Astrocyte (in vitro differentiated cells and primary cell): ENCODE measurements around the gene LFNG. TPM values are rescaled to one million over a fixed set of nuclear protein-coding genes. Genes with fewer than 3 reads are reported as not detected.

Experiments used
- DNase-seq: peaks from one replicate; pipeline ENCODE4 v3.0.0-alpha.2; 2010; ENCODE audit warnings: low read depth
- FAIRE-seq: peaks from 2 replicates; lab custom pipeline; 2011; peaks lifted over from hg19 to GRCh38; lab: Jason Lieb, UNC
- H2AFZ ChIP-seq: 2 replicates; pipeline ENCODE4 v1.6.0; 2012; ENCODE audit warnings: low read depth, low read length, inconsistent platforms
- H3K27ac ChIP-seq: 2 replicates; pipeline ENCODE4 v1.5.1; 2011; ENCODE audit warnings: low read depth, low read length, inconsistent platforms
- H3K27me3 ChIP-seq: 2 replicates; pipeline ENCODE4 v1.6.0; 2011; ENCODE audit warnings: low read length, inconsistent platforms; ENCODE audit not compliant: insufficient read depth
- H3K36me3 ChIP-seq: 2 replicates; pipeline ENCODE4 v1.5.1; 2011; ENCODE audit warnings: low read length, inconsistent platforms; ENCODE audit not compliant: insufficient read depth
- H3K4me1 ChIP-seq: 2 replicates; pipeline ENCODE4 v1.5.1; 2011; ENCODE audit warnings: low read length, inconsistent platforms; ENCODE audit not compliant: insufficient read depth
- H3K4me2 ChIP-seq: 2 replicates; pipeline ENCODE4 v1.6.0; 2012; ENCODE audit warnings: low read length, inconsistent platforms
- H3K4me3 ChIP-seq: 2 replicates; pipeline ENCODE4 v1.5.1; 2011; ENCODE audit warnings: low read depth, mild to moderate bottlenecking, low read length, inconsistent platforms; ENCODE audit not compliant: insufficient read depth
- H3K79me2 ChIP-seq: 2 replicates; pipeline ENCODE4 v1.6.0; 2012; ENCODE audit warnings: mild to moderate bottlenecking, low read length, inconsistent platforms; ENCODE audit not compliant: insufficient read depth
- H3K9ac ChIP-seq: 2 replicates; pipeline ENCODE4 v1.6.0; 2012; ENCODE audit warnings: mild to moderate bottlenecking, low read length, inconsistent platforms
- H3K9me3 ChIP-seq: 2 replicates; pipeline ENCODE4 v1.5.1; 2012; ENCODE audit warnings: low read depth, mild to moderate bottlenecking, low read length, inconsistent platforms; ENCODE audit not compliant: insufficient read depth
- H4K20me1 ChIP-seq: 2 replicates; pipeline ENCODE4 v1.6.0; 2012; ENCODE audit warnings: low read length, inconsistent platforms; ENCODE audit not compliant: insufficient read depth
- H3K27ac Mint-ChIP-seq: one replicate; pipeline ENCODE4 v1.8.0; 2021; ENCODE audit warnings: mild to moderate bottlenecking, mixed read lengths; ENCODE audit not compliant: unreplicated experiment
- H3K27me3 Mint-ChIP-seq: one replicate; pipeline ENCODE4 v1.8.0; 2021; ENCODE audit warnings: low read depth, mixed read lengths; ENCODE audit not compliant: unreplicated experiment
- H3K36me3 Mint-ChIP-seq: one replicate; pipeline ENCODE4 v1.8.0; 2021; ENCODE audit warnings: low read depth, mixed read lengths; ENCODE audit not compliant: unreplicated experiment
- H3K4me1 Mint-ChIP-seq: one replicate; pipeline ENCODE4 v1.8.0; 2021; ENCODE audit warnings: low read depth, mixed read lengths; ENCODE audit not compliant: unreplicated experiment
- H3K4me3 Mint-ChIP-seq: one replicate; pipeline ENCODE4 v1.8.0; 2021; ENCODE audit warnings: mild to moderate bottlenecking, moderate library complexity, mixed read lengths; ENCODE audit not compliant: unreplicated experiment
- H3K9me3 Mint-ChIP-seq: one replicate; pipeline ENCODE4 v1.8.0; 2021; ENCODE audit warnings: mild to moderate bottlenecking, mixed read lengths; ENCODE audit not compliant: unreplicated experiment
- EZH2 ChIP-seq: IDR thresholded peaks from 2 replicates; pipeline ENCODE4 v1.6.1; 2012; ENCODE audit warnings: mild to moderate bottlenecking, low read length, inconsistent platforms; ENCODE audit not compliant: insufficient read depth
- total RNA-seq: library from RNA; stranded (reverse); gene quantifications from 2 replicates; pipeline ENCODE4 v1.2.1, GENCODE V29; 2021
- TF ChIP-seq, protein P1 (sequence below): IDR thresholded peaks from 2 replicates; pipeline ENCODE4 v1.5.1; 2011; ENCODE audit warnings: low read depth, mild to moderate bottlenecking, inconsistent platforms, low read length, moderate library complexity; ENCODE audit not compliant: insufficient read depth

The LFNG gene
- total RNA-seq, 1 donor from 2014 or later: 58.6 TPM

DNA sequence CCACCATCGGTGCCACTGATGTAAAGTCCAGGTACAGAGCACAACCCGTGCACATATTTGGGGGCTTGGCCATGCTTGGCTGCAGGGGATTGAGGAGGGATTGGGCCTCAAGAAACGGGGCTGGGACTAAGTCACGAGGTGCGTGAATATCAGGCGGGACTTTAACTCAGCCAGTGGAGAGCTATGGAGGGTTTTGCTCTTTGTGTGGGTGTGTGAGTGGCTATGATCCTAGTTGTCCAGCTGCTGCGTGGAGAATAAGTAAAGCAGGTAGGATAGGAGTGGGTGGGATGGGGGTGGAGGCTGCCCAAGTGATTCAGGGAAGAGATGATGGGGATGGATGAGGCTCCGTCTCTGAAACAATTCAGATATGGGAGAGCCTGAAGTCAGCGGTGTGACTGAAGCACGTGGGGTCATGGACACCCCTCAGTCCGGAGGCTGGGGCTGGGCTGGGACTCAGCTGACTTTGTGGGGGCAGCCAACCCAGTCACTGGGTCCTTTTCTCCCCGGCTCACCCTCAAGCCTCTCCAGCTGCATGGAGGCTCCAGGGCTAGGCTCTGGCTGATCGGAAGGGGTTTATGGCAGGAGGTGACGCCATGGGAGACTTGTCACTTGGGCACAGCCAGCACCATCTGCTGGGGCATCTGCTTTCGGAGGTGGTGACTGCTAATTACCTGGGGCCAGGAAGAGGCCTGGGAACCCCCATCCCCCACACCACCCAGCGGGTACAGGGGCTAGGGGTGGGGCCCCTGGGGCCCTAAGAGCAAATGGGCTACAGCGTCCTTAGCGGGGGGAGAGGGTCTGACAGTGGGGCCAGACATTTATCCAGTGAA is 1.7 kb upstream of the LFNG start:
- no peak for FAIRE-seq
- peak overlapping the region; percentile 98 for H3K27ac Mint-ChIP-seq
- H3K4me3 ChIP-seq: no peak overlapping the region

DNA sequence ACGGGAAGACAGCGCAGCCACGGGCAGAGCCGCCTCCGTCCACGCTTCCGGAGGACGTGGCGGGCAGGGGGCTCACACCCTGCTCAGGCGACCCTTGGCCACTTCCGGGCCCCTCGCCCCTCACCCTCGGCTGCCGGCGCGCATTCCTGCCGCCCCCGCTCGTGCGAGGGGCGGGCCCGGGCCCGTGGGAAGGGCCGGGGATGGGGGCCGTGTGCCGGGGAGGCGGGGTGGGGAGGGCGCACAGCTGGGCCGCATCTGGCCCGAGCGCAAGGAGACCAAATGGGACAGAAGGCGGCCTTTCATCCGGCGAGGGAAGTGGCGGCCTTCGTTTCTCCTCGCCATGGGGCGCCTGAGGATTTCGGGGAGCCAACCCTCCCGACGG is 846 bp upstream of the LFNG start:
- peak overlapping the region; percentile 51 for H3K4me3 ChIP-seq
- Mint-ChIP-seq H3K4me3 (peak overlapping the region; percentile 79), H3K27ac (peak overlapping the region; percentile 81), H3K4me1 (peaks cover 24% of the 10 kb centered on the region), H3K27me3 (no peaks in the 10 kb centered on the region), H3K36me3 (peaks cover 4% of the 10 kb centered on the region), H3K9me3 (no peaks in the 10 kb centered on the region)
- no peaks in the 10 kb centered on the region for H3K36me3 ChIP-seq
- H3K9me3 ChIP-seq: peaks cover 4% of the 10 kb centered on the region
- peak overlapping the region; percentile 10 for H3K27ac ChIP-seq
- H3K4me2 ChIP-seq: peak overlapping the region; percentile 87
- peaks cover 35% of the 10 kb centered on the region for H3K79me2 ChIP-seq
- FAIRE-seq (no peak), DNase-seq (no peak)
- H2AFZ ChIP-seq: peak overlapping the region; percentile 64
- H4K20me1 ChIP-seq: peaks cover 19% of the 10 kb centered on the region
- H3K9ac ChIP-seq: peak overlapping the region; percentile 65
- peaks cover 64% of the 10 kb centered on the region for H3K4me1 ChIP-seq
- no peaks in the 10 kb centered on the region for H3K27me3 ChIP-seq
- TF ChIP-seq, protein P1, sequence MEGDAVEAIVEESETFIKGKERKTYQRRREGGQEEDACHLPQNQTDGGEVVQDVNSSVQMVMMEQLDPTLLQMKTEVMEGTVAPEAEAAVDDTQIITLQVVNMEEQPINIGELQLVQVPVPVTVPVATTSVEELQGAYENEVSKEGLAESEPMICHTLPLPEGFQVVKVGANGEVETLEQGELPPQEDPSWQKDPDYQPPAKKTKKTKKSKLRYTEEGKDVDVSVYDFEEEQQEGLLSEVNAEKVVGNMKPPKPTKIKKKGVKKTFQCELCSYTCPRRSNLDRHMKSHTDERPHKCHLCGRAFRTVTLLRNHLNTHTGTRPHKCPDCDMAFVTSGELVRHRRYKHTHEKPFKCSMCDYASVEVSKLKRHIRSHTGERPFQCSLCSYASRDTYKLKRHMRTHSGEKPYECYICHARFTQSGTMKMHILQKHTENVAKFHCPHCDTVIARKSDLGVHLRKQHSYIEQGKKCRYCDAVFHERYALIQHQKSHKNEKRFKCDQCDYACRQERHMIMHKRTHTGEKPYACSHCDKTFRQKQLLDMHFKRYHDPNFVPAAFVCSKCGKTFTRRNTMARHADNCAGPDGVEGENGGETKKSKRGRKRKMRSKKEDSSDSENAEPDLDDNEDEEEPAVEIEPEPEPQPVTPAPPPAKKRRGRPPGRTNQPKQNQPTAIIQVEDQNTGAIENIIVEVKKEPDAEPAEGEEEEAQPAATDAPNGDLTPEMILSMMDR: no peak
- TF ChIP-seq EZH2: no peak

More for the DNA sequence above, 1.7 kb upstream of the LFNG start:
- Mint-ChIP-seq H3K4me3 (peak overlapping the region; percentile 75), H3K36me3 (peaks cover 2% of the 10 kb centered on the region), H3K9me3 (no peaks in the 10 kb centered on the region), H3K4me1 (peaks cover 20% of the 10 kb centered on the region), H3K27me3 (peaks cover 2% of the 10 kb centered on the region)
- DNase-seq: peak; percentile 65
- peaks cover 55% of the 10 kb centered on the region for H3K4me1 ChIP-seq
- H3K27ac ChIP-seq: peak overlapping the region; percentile 82
- H4K20me1 ChIP-seq: peaks cover 19% of the 10 kb centered on the region
- H3K4me2 ChIP-seq: peak overlapping the region; percentile 87
- no peak overlapping the region for H2AFZ ChIP-seq
- peaks cover 27% of the 10 kb centered on the region for H3K79me2 ChIP-seq
- H3K36me3 ChIP-seq: no peaks in the 10 kb centered on the region
- TF ChIP-seq EZH2: no peak
- TF ChIP-seq, protein P1: no peak
- peaks cover 4% of the 10 kb centered on the region for H3K9me3 ChIP-seq
- peak overlapping the region; percentile 65 for H3K9ac ChIP-seq
- H3K27me3 ChIP-seq: no peaks in the 10 kb centered on the region

DNA sequence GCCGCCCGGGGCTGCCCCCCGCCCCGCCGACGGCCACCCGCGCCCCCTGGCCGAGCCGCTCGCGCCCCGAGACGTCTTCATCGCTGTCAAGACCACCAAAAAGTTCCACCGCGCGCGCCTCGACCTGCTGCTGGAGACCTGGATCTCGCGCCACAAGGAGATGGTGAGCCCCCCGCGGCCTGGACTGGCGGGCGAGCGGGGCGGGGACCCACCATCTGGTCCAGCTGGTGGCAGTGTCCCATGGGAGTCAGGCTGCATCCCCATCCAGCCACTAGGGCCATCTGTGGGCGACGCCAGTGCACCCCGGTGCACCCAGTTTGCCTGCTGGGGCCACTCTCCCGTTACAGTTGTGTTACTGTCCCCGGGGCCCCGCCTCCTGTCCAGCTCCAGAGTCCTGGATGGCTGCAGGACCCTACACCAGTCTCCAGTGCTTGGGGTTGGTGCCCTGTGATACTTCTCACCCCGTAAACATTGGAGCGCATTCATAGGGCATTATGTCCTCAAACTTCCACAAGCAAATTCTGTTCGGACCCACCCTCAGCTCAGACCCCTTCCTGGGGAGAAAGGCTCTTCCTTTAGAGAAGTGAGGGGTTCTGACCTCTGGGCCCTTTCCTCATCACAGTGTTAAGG is 672 bp downstream of the LFNG start:
- Mint-ChIP-seq H3K27me3 (no peaks in the 10 kb centered on the region), H3K4me3 (peak overlapping the region; percentile 96), H3K9me3 (no peaks in the 10 kb centered on the region), H3K27ac (peak overlapping the region; percentile 41), H3K36me3 (peaks cover 4% of the 10 kb centered on the region), H3K4me1 (peaks cover 24% of the 10 kb centered on the region)
- no peaks in the 10 kb centered on the region for H3K27me3 ChIP-seq
- H3K9me3 ChIP-seq: no peaks in the 10 kb centered on the region
- H2AFZ ChIP-seq: no peak overlapping the region
- H3K4me3 ChIP-seq: peak overlapping the region; percentile 64
- peak overlapping the region; percentile 76 for H3K9ac ChIP-seq
- peaks cover 45% of the 10 kb centered on the region for H3K79me2 ChIP-seq
- DNase-seq (no peak), FAIRE-seq (no peak)
- peaks cover 74% of the 10 kb centered on the region for H3K4me1 ChIP-seq
- peak overlapping the region; percentile 4 for H3K27ac ChIP-seq
- H3K4me2 ChIP-seq: peak overlapping the region; percentile 87
- no peaks in the 10 kb centered on the region for H3K36me3 ChIP-seq
- H4K20me1 ChIP-seq: peaks cover 28% of the 10 kb centered on the region
- TF ChIP-seq EZH2: no peak
- TF ChIP-seq, protein P1: no peak
